GM19043 (cell line): ENCODE data around the gene RAB5IF.

Experiments
- ATAC-seq: cut with Tn5 transposase; IDR thresholded peaks from one replicate; pipeline ENCODE4 v1.9.1; 2021; ENCODE audit warnings: low read depth; ENCODE audit not compliant: unreplicated experiment

Gene RAB5IF

DNA sequence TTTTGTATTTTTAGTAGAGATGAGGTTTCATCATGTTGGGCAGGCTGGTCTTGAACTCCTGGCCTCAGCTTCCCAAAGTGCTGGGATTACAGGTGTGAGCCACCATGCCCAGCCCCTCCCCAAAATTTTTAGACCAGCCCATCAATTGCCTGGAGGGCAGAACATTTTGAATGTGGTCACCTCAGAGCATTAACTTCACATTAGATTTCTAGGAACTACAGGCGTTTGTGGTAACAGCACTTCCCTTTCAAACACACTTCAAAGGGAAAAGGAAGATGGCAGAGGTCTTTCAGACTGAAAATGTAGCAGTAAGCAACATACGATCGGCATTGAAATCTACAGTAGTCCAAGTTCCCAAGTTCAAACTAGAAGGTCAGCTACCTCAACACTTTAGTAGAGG lies 52.7 kb downstream of the RAB5IF start:
- ATAC-seq = no peak
